DMS114 treated with DMSO at 0.1 percent for 48 hours (cell line): ENCODE measurements around the gene SOCS1.

Experiments
- DNase-seq: peaks from one replicate; lab custom pipeline; 2025; ENCODE audit not compliant: unreplicated experiment; lab: John Stamatoyannopoulos, UW

The SOCS1 gene

GRCh38 chr16:11249233-11250061, 6.6 kb downstream of the SOCS1 start:
- no peak for DNase-seq

DNA sequence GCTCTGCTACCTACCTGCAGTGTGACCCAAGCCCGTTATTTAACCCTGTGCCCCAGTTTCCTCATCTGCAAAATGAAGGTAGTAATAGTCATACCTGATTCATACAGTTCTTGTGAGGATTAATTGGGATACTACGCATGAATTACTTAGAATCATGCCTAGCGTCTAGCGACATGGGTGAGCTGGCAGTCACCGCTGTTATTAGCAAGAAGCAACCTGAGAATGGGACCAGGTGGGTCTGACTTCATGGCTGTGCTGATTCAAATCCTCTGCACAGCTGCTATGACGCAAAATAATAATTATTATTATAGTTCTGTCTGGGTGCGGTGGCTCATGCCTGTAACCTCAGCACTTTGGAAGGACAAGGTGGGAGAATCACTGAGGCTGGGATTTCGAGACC, 7.9 kb downstream of the SOCS1 start:
- DNase-seq = no peak

GRCh38 chr16:11245988-11246387, 10.0 kb downstream of the SOCS1 start:
- no peak for DNase-seq

- no peak for DNase-seq
Observed at GRCh38 chr16:11245222-11245737, 10.7 kb downstream of the SOCS1 start.

DNA sequence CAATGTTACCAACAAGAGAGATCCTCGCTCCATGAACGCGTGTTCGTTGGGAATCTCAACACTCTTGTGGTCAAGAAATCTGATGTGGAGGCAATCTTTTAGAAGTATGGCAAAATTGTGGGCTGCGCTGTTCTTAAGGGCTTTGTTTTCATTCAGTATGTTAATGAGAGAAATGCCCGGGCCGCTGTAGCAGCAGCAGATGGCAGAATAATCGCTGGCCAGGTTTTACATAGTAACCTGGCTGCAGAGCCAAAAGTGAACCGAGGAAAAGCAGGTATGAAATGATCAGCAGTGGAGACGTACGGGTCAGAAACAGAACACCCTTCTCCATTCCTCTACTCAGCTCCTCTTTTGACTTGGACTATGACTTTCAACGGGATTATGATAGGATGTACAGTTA, 13.3 kb downstream of the SOCS1 start:
- DNase-seq = no peak

- DNase-seq = no peak
Observed at GRCh38 chr16:11241480-11242204, 14.4 kb downstream of the SOCS1 start.

DNA sequence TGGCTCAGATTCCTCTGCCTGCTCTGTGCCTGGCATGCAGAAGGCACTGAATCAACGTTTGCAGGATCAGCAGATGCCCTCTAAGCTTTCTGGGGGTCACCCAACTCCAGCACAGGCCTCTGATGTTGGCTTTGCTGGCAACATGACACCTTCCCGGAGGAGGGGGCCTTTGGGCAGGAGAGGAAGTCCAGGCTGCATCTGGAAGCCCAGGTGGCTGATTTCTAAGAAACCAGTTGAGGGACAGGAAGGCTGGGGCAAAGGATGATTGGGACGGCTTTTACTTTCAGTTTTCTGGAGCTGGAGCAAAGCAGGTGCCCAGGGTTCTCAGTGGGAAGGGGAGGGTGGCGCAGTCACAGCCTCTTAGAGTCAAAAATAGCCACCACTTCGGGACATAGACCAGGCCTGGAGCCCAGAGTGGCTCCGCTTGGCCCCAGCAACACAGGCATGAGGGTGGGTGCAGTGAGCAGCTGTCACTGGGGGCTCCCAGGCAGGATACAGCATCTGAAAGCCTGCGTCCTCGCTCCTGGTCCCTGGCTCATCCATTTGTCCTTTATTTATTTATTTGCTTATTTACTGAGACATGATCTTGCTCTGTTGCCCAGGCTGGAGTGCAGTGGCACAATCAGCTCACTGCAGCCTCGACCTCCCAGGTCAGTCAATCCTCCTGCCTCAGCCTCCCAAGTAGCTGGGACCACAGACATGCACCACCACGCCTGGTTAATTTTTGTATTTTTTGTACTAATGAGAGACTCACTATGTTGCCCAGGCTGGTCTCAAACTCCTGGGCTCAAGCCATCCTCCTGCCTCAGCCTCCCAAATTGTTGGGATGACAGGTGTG, 15.1 kb downstream of the SOCS1 start:
- DNase-seq = no peak

DNA sequence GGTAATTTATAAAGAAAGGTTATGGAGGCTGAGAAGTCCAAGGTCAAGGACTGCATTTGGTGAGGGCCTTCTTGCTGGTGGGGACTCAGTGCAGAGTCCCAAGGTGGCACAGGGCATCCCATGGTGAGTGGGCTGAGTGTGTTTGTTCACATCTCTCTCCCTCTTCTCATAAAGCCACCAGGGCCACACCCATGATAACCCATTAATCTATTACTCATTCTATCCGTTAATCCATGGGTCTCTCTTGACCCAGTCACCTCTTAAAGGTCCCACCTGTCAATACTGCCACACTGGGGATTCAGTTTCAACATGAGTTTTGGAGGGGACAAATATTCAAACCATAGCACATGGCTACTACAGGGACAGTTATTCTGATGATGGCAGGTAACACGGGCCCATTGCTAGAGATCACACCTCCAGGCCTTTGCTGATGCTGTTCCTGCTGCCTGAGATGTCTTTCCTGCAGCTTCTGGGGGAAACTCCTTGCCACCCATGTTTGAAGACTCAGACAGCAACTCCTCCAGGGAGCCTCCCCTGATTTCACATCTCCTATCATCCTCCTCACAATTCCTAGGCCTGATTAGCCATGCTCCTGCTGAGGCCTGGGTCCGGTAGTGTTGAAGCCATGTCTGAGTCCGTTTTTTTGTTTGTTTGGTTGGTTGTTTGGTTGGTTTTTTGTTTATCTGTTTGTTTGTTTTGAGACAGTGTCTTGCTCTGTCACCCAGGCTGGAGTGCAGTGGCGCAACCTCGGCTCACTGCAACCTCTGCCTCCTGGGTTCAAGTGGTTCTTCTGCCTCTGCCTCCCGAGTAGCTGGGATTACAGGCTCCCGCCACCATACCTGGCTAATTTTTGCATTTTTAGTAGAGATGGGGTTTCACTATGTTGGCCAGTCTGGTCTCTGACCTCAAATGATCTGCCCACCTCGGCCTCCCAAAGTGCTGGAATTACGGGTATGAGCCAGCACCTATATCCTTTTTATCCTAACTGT, 16.1 kb downstream of the SOCS1 start:
- DNase-seq = no peak

DNA sequence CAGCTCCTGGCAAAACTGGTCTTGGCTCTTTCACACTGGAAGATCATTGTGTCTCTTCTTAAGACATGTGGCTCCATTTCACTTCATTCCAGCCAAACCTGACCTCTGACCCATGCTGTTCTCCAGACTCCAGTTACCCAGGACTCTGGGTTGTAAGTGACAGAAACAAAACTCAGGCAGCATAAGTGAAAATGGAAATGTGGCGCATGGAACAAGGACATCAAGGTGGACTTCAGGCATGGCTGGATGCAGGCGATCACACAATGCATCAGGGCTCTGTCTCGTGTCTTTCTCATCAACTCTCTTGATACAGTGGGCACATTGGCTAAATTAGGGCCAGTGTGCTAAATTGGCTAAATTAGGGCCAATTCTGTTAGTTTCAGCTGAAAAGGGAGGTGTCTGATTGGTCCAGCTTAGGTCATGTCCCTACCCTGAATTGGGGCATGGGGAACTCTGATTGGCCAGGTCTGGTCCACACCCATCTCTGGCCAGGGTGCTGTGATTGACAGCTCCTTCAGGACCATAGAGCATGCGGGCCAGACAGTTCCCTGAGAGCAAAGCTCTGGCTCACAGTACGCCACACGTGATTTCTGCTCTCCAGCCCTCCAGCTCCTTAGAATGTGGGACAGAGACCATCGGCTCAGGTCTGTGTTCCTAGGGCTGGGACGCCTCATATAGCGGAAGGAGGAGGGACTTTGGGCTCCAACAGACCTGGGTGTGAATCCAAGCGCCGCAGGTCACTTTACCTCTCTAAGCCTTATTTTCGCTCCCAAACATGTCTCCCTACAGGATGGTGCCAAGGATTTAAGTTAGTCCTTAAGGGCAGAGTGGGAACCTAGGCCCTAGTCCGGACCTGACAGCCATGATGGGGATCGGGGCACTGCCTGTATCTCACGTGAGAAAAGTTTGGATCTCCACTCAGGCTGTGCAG, 17.5 kb downstream of the SOCS1 start:
- DNase-seq = no peak

GRCh38 chr16:11236461-11237254, 19.3 kb downstream of the SOCS1 start:
- no peak for DNase-seq

- no peak for DNase-seq
Observed at GRCh38 chr16:11235703-11235991, 20.4 kb downstream of the SOCS1 start.

GRCh38 chr16:11234884-11235702, 20.9 kb downstream of the SOCS1 start:
- no peak for DNase-seq

DNA sequence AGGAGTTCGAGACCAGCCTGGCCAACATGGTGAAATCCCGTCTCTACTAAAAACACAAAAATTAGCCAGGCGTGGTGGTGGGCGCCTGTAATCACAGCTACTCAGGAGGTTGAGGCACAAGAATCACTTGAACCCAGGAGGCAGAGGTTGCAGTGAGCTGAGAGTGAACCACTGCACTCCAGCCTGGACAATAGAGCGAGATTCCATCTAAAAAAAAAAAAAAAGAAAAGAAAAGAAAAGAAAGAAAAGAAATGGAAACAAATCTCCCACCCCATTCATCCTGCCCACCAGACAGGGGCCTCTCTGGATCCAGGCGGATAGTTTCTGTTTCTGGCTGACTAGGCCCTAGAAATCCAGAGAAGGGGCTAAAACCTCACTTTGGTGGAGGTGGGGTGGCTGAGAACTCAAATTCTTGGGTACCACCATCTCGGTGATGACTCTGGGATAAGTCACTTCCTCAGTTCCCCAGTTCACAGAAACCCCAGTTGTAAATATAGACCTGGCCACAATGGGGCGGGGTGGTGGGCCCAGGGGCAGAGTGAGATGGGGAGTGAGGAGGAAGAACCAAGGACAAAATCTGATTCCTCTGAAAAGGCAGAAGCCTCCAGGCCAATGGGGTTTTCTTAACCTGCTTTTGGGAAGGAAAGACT, 22.2 kb downstream of the SOCS1 start:
- DNase-seq = no peak

DNA sequence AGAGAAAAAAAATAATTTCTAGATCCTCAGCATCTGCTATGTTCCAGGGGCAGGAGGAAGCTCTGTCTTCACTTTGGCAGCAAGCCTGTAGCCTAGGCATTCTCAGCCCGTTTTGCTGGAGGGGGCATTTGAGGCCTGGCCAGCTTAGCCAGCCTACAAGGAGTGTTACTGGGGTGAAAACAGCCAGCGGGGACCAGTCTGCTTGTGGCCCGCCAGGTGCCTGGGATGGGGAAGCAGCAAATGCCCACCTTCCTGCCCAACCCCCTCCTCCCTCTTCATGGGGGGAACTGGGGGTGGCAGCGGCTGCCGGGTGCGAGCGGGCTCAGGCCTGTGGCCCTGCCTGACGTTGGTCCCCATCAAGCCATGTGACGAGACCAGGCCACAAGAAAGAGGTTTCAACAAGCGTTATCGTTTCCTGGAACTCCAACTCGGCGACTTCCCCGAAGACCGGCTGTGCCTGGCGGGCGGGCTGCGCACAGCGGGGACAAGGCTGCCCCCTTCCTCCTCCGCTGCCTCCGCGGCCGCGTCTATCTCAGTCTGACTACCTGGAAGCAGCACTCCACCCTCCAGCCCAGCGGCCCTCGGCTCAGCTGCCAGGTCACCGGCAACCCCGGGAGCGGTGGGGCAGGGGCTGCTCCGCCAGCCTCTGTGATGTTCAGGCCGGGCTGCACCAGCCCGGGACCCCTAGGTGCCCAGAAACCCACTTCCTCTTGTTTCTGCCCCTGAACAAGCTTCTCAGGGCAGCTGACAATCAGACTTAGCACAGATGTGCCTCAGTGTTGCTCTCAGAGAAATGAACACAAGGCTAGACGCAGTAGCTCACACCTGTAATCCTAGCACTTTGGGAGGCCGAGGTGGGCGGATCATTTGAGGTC, 22.9 kb downstream of the SOCS1 start:
- DNase-seq = no peak

DNA sequence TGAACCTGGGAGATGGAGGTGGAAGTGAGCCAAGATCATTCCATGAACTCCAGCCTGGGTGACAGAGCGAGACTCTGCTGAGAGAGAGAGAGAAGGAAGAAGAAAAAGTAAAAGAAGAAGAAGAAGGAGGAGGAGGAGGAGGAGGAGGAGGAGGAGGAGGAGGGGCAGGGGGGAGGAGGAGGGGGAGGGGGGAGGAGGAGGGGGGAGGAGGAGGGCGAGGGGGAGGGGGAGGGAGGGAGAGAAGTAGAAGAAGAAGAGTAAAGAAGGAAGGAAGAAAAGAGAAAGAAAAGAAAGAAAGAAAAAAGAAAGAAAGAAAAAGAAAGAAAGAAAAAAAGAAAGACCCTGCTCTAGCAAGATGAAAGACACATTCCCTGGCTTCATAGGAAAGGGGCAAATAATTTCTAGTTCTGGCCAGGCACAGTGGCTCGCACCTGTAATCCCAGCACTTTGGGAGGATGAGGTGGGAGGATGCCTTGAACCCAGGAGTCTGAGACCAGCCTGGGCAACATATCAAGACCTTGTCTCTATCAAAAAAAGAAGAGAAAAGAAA, 23.6 kb downstream of the SOCS1 start:
- no peak for DNase-seq
